Measurements from ENCODE around the gene TCFL5.

TCFL5 gene

DNA sequence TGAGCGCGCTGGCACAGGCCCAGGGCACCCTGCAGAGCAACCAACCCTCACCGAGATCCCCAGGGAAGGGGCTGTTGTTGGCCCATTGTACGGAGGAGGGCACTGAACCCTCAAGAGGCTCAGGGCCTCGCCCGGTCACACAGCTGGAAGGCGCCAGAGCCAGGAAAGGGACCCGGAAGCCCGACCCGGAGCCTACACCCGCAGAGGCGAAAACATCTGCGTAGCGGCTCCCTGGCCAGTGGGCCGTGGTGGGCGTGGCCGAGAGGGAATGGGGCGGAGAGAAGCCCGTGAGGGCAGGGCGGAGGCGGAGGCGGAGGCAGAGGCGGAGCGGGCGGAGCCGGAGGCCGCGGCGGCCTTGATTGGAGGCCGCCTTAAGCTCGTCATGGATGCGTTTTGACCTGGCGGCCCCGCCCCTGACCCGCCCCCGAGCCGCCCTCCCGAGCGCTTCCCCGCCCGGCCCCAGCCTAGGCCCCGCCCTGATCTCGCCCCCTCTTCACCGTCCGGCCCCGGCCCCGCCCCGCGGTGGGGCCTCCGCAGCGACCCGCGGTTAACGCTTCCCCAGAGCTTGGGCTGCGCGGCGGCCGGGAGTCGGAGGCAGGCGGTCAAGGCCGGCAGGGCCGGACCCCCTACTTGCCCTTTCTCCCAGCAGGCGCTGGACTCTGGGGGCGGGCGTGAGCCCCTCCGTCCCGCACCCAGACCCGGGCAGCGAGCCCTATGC lies 67.5 kb downstream of the TCFL5 start:
- peak; percentile 93 for DNase-seq

GRCh38 chr20:62793757-62794006 lies 67.9 kb downstream of the TCFL5 start:
- DNase-seq: no peak

DNA sequence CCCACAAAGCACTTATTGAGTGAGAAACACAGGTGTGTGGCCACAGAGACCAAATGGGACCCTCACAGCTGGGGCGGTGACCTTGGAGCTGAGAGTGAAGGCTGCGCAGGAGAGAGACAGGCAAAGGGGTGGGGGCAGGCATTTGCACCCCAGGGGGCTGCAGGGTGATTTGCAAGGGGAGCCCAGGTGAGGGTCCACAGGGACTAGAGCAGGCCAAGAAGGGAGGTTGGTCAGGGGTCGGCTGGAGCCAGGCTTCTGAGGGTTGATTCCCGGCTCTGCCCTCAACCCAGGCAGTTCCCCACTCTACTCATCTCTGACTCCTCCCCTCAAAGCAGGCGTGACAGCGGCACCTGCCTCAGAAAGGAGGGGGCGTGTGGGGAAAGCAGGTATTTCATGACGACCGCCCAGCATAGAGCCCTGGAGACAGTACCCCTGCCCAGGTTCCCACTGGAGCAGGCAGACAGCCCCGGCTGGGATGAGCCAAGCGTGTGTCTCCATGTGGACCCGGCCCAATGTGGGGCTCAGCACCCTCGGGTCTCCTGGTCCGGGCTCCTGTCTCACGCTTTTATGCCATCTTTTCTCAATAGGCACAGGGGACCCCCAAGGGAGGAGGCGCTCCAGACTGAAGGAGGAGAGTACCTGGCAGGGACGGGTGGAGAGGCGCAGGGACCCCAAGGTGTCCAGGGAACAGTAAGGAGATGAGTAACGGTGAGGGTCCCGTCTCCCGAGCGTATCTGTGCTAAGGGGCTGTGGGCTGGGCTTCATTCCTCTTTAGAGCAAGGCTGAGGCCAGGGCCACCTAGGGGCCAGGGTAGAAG lies 68.5 kb downstream of the TCFL5 start:
- DNase-seq: no peak

- DNase-seq: no peak
These were observed 69.3 kb downstream of the TCFL5 start for GRCh38 chr20:62792182-62792939.

GRCh38 chr20:62791301-62792181 lies 70.1 kb downstream of the TCFL5 start:
- peak; percentile 90 for DNase-seq
